H1 (cell line): ENCODE measurements around the gene UTP20. TPM values are rescaled to one million over a fixed set of nuclear protein-coding genes. Genes with fewer than 3 reads are reported as not detected.

Experiments
- CTCF ChIA-PET: fragments of 300-600 bp; sonication (Branson Sonifier 250); formaldehyde crosslinking; loops from one replicate; lab custom pipeline; 2021; ENCODE audit not compliant: partially characterized antibody; lab: Charles Lee
- POLR2A ChIA-PET: fragments of 300-600 bp; sonication (Branson Sonifier 250); formaldehyde crosslinking; loops from one replicate; lab custom pipeline; 2021; ENCODE audit warnings: inconsistent platforms; ENCODE audit not compliant: partially characterized antibody; lab: Charles Lee
- DNase-seq, 2 experiments: peaks; one replicate each; pipeline versions ENCODE4 v3.0.0 to v3.0.0-alpha.2; 2010 to 2022; ENCODE audit warnings: low spot score in 2 of 2, low read depth in 1 of 2, mixed read lengths in 1 of 2
- FAIRE-seq: peaks from 2 replicates; lab custom pipeline; 2011; peaks lifted over from hg19 to GRCh38; lab: Jason Lieb, UNC
- H2AFZ ChIP-seq: 2 replicates; pipeline ENCODE4 v1.8.1; 2012; ENCODE audit warnings: low read length, inconsistent platforms
- H2AK5ac ChIP-seq: 2 replicates; pipeline ENCODE4 v1.6.1; 2013; ENCODE audit warnings: low read depth, low read length
- H2BK120ac ChIP-seq: replicated peaks from 2 replicates; pipeline ENCODE3; 2013; ENCODE audit warnings: low read depth, low read length, inconsistent platforms
- H2BK12ac ChIP-seq: 2 replicates; pipeline ENCODE4 v1.6.1; 2013; ENCODE audit warnings: low read depth, low read length
- H2BK15ac ChIP-seq: 2 replicates; pipeline ENCODE4 v1.6.1; 2013; ENCODE audit warnings: low read length
- H2BK20ac ChIP-seq: 2 replicates; pipeline ENCODE4 v1.6.1; 2013; ENCODE audit warnings: low read length
- H2BK5ac ChIP-seq: 2 replicates; pipeline ENCODE4 v1.6.1; 2013; ENCODE audit warnings: low read depth, low read length
- H3K14ac ChIP-seq: 2 replicates; pipeline ENCODE4 v1.6.1; 2013; ENCODE audit warnings: inconsistent platforms; ENCODE audit not compliant: insufficient read length
- H3K18ac ChIP-seq: 2 replicates; pipeline ENCODE4 v1.6.1; 2013; ENCODE audit warnings: low read length; ENCODE audit errors: extremely low read depth
- H3K23ac ChIP-seq: 2 replicates; pipeline ENCODE4 v1.6.1; 2013; ENCODE audit warnings: inconsistent platforms; ENCODE audit not compliant: insufficient read length
- H3K23me2 ChIP-seq: 2 replicates; pipeline ENCODE4 v1.6.1; 2013; ENCODE audit warnings: low read depth, low read length
- H3K27ac ChIP-seq: 2 replicates; pipeline ENCODE4 v1.6.1; 2011; ENCODE audit warnings: low read depth, low read length, inconsistent platforms
- H3K27me3 ChIP-seq, 4 experiments: replicated peaks in 1 of 4; 1 replicate in 1 of 4; 2 replicates in 3 of 4; pipeline versions ENCODE4 v1.6.1 to v1.8.1; 2011 to 2013; ENCODE audit warnings: low read length in 3 of 4, mild to moderate bottlenecking in 3 of 4, inconsistent platforms in 2 of 4, mixed read lengths in 2 of 4, moderate library complexity in 1 of 4; ENCODE audit not compliant: control insufficient read depth in 3 of 4, insufficient read depth in 3 of 4; ENCODE audit errors: extremely low read depth in 1 of 4
- H3K36me3 ChIP-seq, 4 experiments: 2 replicates each; pipeline versions ENCODE4 v1.6.1 to v1.8.1; 2011 to 2013; ENCODE audit warnings: mild to moderate bottlenecking in 4 of 4, low read length in 3 of 4, moderate library complexity in 2 of 4, control low read depth in 1 of 4, inconsistent platforms in 1 of 4; ENCODE audit not compliant: insufficient read depth in 4 of 4, control insufficient read depth in 2 of 4
- H3K4ac ChIP-seq: replicated peaks from 2 replicates; pipeline ENCODE3; 2013; ENCODE audit warnings: low read length, low read depth, mixed read lengths, inconsistent platforms; ENCODE audit not compliant: insufficient read length
- H3K4me1 ChIP-seq, 4 experiments: replicated peaks in 1 of 4; 1 replicate in 1 of 4; 2 replicates in 3 of 4; pipeline versions ENCODE4 v1.6.1 to v1.8.1; 2011 to 2013; ENCODE audit warnings: low read length in 3 of 4, inconsistent platforms in 2 of 4, mixed read lengths in 1 of 4; ENCODE audit not compliant: insufficient read depth in 4 of 4, control insufficient read depth in 3 of 4
- H3K4me2 ChIP-seq, 2 experiments: 2 replicates each; pipeline versions ENCODE4 v1.6.1 to v1.8.1; 2011 to 2013; ENCODE audit warnings: low read depth in 2 of 2, low read length in 2 of 2, control low read depth in 1 of 2, inconsistent platforms in 1 of 2, mild to moderate bottlenecking in 1 of 2; ENCODE audit not compliant: insufficient read depth in 1 of 2
- H3K4me3 ChIP-seq, 4 experiments: fragments of 200-600, 300-600 bp in 1 of 4; sonication (generic), shearing (Covaris generic), sonication (Bioruptor Twin) in 1 of 4; 2 replicates each; pipeline versions ENCODE4 v1.5.1 to v1.8.1; 2011 to 2016; ENCODE audit warnings: low read length in 4 of 4, low read depth in 3 of 4, control low read depth in 2 of 4, inconsistent platforms in 2 of 4, mild to moderate bottlenecking in 2 of 4, mixed read lengths in 1 of 4, moderate library complexity in 1 of 4; ENCODE audit not compliant: insufficient read depth in 2 of 4; ENCODE audit errors: extremely low read depth in 1 of 4
- H3K56ac ChIP-seq: replicated peaks from 2 replicates; pipeline ENCODE3; 2013; ENCODE audit warnings: low read depth, mild to moderate bottlenecking, mixed read lengths, low read length, inconsistent platforms; ENCODE audit not compliant: insufficient read length
- H3K79me1 ChIP-seq: 2 replicates; pipeline ENCODE4 v1.6.1; 2013; ENCODE audit warnings: low read depth, low read length, control low read depth
- H3K79me2 ChIP-seq, 2 experiments: 2 replicates each; pipeline versions ENCODE4 v1.6.1 to v1.8.1; 2012 to 2013; ENCODE audit warnings: low read length in 2 of 2, mild to moderate bottlenecking in 2 of 2, inconsistent platforms in 1 of 2; ENCODE audit not compliant: insufficient read depth in 2 of 2, control insufficient read depth in 1 of 2
- H3K9ac ChIP-seq, 4 experiments: replicated peaks in 1 of 4; 1 replicate in 1 of 4; 2 replicates in 3 of 4; pipeline versions ENCODE4 v1.6.1 to v1.8.1; 2011 to 2013; ENCODE audit warnings: low read depth in 3 of 4, low read length in 3 of 4, control low read depth in 2 of 4, mild to moderate bottlenecking in 2 of 4, moderate library complexity in 2 of 4, inconsistent platforms in 1 of 4; ENCODE audit errors: extremely low read depth in 1 of 4
- H3K9me3 ChIP-seq, 2 experiments: 2 replicates each; pipeline versions ENCODE4 v1.6.1 to v1.8.1; 2012 to 2013; ENCODE audit warnings: mild to moderate bottlenecking in 2 of 2, moderate library complexity in 2 of 2, control low read depth in 1 of 2, inconsistent platforms in 1 of 2, low read depth in 1 of 2, low read length in 1 of 2, mixed read lengths in 1 of 2; ENCODE audit not compliant: insufficient read depth in 2 of 2
- H4K20me1 ChIP-seq, 2 experiments: replicated peaks in 1 of 2; 2 replicates each; pipeline versions ENCODE3 to v1.8.1; 2011 to 2013; ENCODE audit warnings: inconsistent platforms in 2 of 2, low read length in 2 of 2, mild to moderate bottlenecking in 1 of 2; ENCODE audit not compliant: insufficient read depth in 2 of 2, control insufficient read depth in 1 of 2
- H4K5ac ChIP-seq: 2 replicates; pipeline ENCODE4 v1.6.1; 2013; ENCODE audit warnings: low read length, low read depth, mixed read lengths, inconsistent platforms; ENCODE audit not compliant: insufficient read length
- H4K8ac ChIP-seq: 2 replicates; pipeline ENCODE4 v1.8.0; 2013; ENCODE audit warnings: mild to moderate bottlenecking, moderate library complexity, low read length, inconsistent platforms; ENCODE audit not compliant: insufficient read depth; ENCODE audit errors: extremely low read depth
- H4K91ac ChIP-seq: replicated peaks from 2 replicates; pipeline ENCODE3; 2013; ENCODE audit warnings: low read length, mixed read lengths, inconsistent platforms; ENCODE audit not compliant: insufficient read length
- ASH2L ChIP-seq: fragments of 200-600, 300-600 bp; sonication (generic); IDR thresholded peaks from one replicate; pipeline ENCODE4 v1.7.1; 2017; ENCODE audit warnings: low read length
- BACH1 ChIP-seq: IDR thresholded peaks from 2 replicates; pipeline ENCODE4 v1.6.1; 2012; ENCODE audit warnings: low read length, improper control_type of control experiment
- CBX5 ChIP-seq: fragments of 300-800, 300-1000 bp; sonication (generic); IDR thresholded peaks from 2 replicates; pipeline ENCODE4 v1.7.1; 2016; ENCODE audit warnings: antibody characterized with exemption, low read length, low read depth
- FOSL1 ChIP-seq: IDR thresholded peaks from 2 replicates; pipeline ENCODE4 v1.6.1; 2011; ENCODE audit warnings: mild to moderate bottlenecking, low read depth, low read length, moderate library complexity; ENCODE audit not compliant: insufficient read depth
- JUN ChIP-seq: IDR thresholded peaks from 2 replicates; pipeline ENCODE4 v1.6.1; 2011; ENCODE audit warnings: low read depth, mild to moderate bottlenecking, improper control_type of control experiment, low read length
- JUND ChIP-seq: IDR thresholded peaks from 2 replicates; pipeline ENCODE4 v1.6.1; 2011; ENCODE audit warnings: mild to moderate bottlenecking, improper control_type of control experiment, low read length
- POLR2A ChIP-seq, 2 experiments: IDR thresholded peaks; 1 replicate in 1 of 2; 2 replicates in 1 of 2; pipeline ENCODE4 v1.6.1; 2011; ENCODE audit warnings: low read depth in 2 of 2, low read length in 2 of 2, mild to moderate bottlenecking in 2 of 2; ENCODE audit errors: control extremely low read depth in 1 of 2
- RAD21 ChIP-seq, 2 experiments: IDR thresholded peaks in 1 of 2; conservative IDR thresholded peaks in 1 of 2; 2 replicates each; pipeline ENCODE4 v1.6.1; 2011; ENCODE audit warnings: low read depth in 2 of 2, low read length in 2 of 2, improper control_type of control experiment in 1 of 2, inconsistent platforms in 1 of 2, mild to moderate bottlenecking in 1 of 2, moderate library complexity in 1 of 2
- SP2 ChIP-seq: IDR thresholded peaks from 2 replicates; pipeline ENCODE4 v1.6.1; 2012; ENCODE audit warnings: mild to moderate bottlenecking, low read length, inconsistent platforms
- WGBS, 2 experiments: shearing (Covaris generic) in 1 of 2; methylation state at CpG; one replicate each; pipeline versions ENCODE4 v1.1.6 to v1.1.7; 2013 to 2015; ENCODE audit warnings: low lambda C conversion rate in 2 of 2, mixed read lengths in 2 of 2, inconsistent platforms in 1 of 2, low coverage in 1 of 2, missing lambda C conversion rate in 1 of 2; ENCODE audit not compliant: insufficient replicate concordance in 2 of 2, insufficient coverage in 1 of 2, insufficient read length in 1 of 2; ENCODE audit errors: extremely low coverage in 1 of 2, missing lambda C conversion rate in 1 of 2; 5-methylcytosine and 5-hydroxymethylcytosine counted together
- polyA plus RNA-seq, 7 experiments: library from polyadenylated mRNA; depleted of rRNA in 3 of 7; stranded (reverse) in 5 of 7; unstranded in 2 of 7; fragments of >200 nt in 5 of 7; fragments of 200-250 nt in 2 of 7; gene quantifications; 1 replicate in 5 of 7; 2 replicates in 1 of 7; 4 replicates in 1 of 7; pipeline versions ENCODE4 v1.2.1 to v1.2.3, GENCODE V29; 2011 to 2013; ENCODE audit warnings: missing spikeins in 2 of 7, mixed read lengths in 2 of 7
- total RNA-seq: library from RNA; stranded (reverse); fragmentation: NEBNext Ultra II Directional; extraction: Animal tissue kit (Norgen Biotek cat#: 25700); gene quantifications from 2 replicates; pipeline ENCODE4 v1.2.1, GENCODE V29; 2021

Gene UTP20
- total and polyA plus RNA-seq, 2 of the 8 experiments (the other 6 are each of a cell fraction or from before 2014, with no cell fraction given) = 8.5 to 48.4 TPM

DNA sequence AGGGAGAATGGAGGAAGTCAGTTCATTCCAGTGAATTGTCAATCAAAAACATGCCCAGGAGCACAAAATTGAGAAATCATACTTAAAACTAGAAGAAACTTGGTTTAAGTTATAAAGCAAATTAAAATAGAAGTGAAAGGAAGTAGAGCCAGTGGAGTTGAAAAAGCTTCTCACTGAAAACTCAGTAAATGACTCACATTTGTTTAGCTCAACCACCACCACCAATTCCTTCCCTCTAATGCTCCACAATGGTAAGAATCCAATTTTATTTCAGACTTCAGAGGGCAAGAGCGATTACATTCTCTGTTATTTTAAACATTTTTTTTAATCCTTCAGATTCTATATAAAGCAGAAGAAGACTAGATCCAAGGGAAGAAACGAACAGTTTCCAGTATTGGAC lies 19.4 kb downstream of the UTP20 start:
- H3K36me3 ChIP-seq = peaks cover 17 to 65% (median 36%) of the 10 kb centered on the region in 4 experiments
- no peak for FAIRE-seq

More for the DNA sequence above, 19.4 kb downstream of the UTP20 start:
- CTCF ChIA-PET = interaction anchor here (1.3 kb wide), 1 partner anchor 22 kb away, joined by 5 read pairs; no protein-coding TSS in a partner anchor
- Histone ChIP-seq H4K5ac (no peak overlapping the region), H2AK5ac (no peak overlapping the region), H3K79me1 (no peaks in the 10 kb centered on the region), H3K4me3 (no peak overlapping the region), H3K9me3 (no peaks in the 10 kb centered on the region), H3K4ac (no peak overlapping the region), H3K14ac (no peak overlapping the region), H3K9ac (no peak overlapping the region), H2BK5ac (no peak overlapping the region), H3K27ac (no peak overlapping the region), H3K79me2 (no peaks in the 10 kb centered on the region), H4K91ac (no peak overlapping the region), H4K20me1 (peaks cover 3% of the 10 kb centered on the region in 2 experiments), H3K18ac (no peak overlapping the region), H2BK15ac (no peak overlapping the region), H2BK12ac (no peak overlapping the region), H4K8ac (no peak overlapping the region), H3K23ac (no peak overlapping the region), H3K4me1 (no peaks in the 10 kb centered on the region), H3K27me3 (no peaks in the 10 kb centered on the region), H2BK20ac (no peak overlapping the region), H3K4me2 (no peak overlapping the region), H2AFZ (no peak overlapping the region), H3K56ac (no peak overlapping the region), H3K23me2 (no peaks in the 10 kb centered on the region), H2BK120ac (no peak overlapping the region)
- WGBS, 2 experiments = 90% methylated on average over 2 of the region's 2 CpGs; no CpG with 5 or more reads in 1 of the 2 experiments
- POLR2A ChIA-PET = no interaction called here
- DNase-seq = no peak
- TF ChIP-seq BACH1 (no peak), JUND (no peak), ASH2L (no peak), JUN (no peak), CBX5 (no peak), FOSL1 (no peak), SP2 (no peak), POLR2A (IDR thresholded peaks at IDR 0.05; ENCODE audit: control extremely low read depth in 1 of 2, low read depth in 2 of 2, low read length in 2 of 2) (no peak), RAD21 (IDR thresholded peaks at IDR 0.05 in 1 of 2, conservative IDR thresholded peaks at IDR 0.05 in 1 of 2; ENCODE audit: low read depth in 2 of 2, low read length in 2 of 2) (no peak)
